ENCODE results near the gene TAS2R31.

The TAS2R31 gene

GRCh38 chr12:10998204-10998603, 33.0 kb downstream of the TAS2R31 start, which contains the start of gene TAS2R20:
TSS of gene TAS2R20 (minus strand) at chr12:10998304. CDS start at chr12:10997875, 429 bp downstream.
- no peak for DNase-seq (ENCODE audit: low spot score)

GRCh38 chr12:10994307-10994706, 36.9 kb downstream of the TAS2R31 start:
- DNase-seq (ENCODE audit: low spot score) = no peak

GRCh38 chr12:10989107-10989506, 42.1 kb downstream of the TAS2R31 start:
- DNase-seq (ENCODE audit: low spot score) = no peak

GRCh38 chr12:10986812-10987211, 44.4 kb downstream of the TAS2R31 start, which contains the start of gene TAS2R50:
TSS of gene TAS2R50 (minus strand) at chr12:10986912. CDS start at chr12:10986860, 52 bp downstream.
- no peak for DNase-seq (ENCODE audit: low spot score)

GRCh38 chr12:10982244-10982643, 49.0 kb downstream of the TAS2R31 start:
- no peak for DNase-seq (ENCODE audit: low spot score)

Measured in AG08396 (cell line).